HepG2 (cell line): Measurements from ENCODE around the gene PDILT. TPM values are rescaled to one million over a fixed set of nuclear protein-coding genes. Genes with fewer than 3 reads are reported as not detected.
A peak's percentile ranks its signal among the peaks of the same experiment; 100 is the strongest.

Experiments used
- ARID2 ChIP-seq: sonication (generic); formaldehyde crosslinking; IDR thresholded peaks from 2 replicates; pipeline ENCODE4 v1.8.1; 2022; ENCODE audit warnings: mild to moderate bottlenecking, missing genetic modification reagents, borderline replicate concordance
- DNMT3B ChIP-seq: conservative IDR thresholded peaks from 2 replicates; pipeline ENCODE4 v1.6.1; 2016; ENCODE audit warnings: missing biosample characterization, control low read depth
- DRAP1 ChIP-seq: IDR thresholded peaks from 2 replicates; pipeline ENCODE4 v1.6.1; 2016; ENCODE audit warnings: missing genetic modification reagents, missing compliant biosample characterization
- GZF1 ChIP-seq: sonication (generic); formaldehyde crosslinking; IDR thresholded peaks from 2 replicates; pipeline ENCODE4 v1.5.1; 2020; ENCODE audit warnings: mild to moderate bottlenecking, missing genetic modification reagents
- KDM5B ChIP-seq: sonication (generic); formaldehyde crosslinking; IDR thresholded peaks from 2 replicates; pipeline ENCODE4 v1.4.0; 2020; ENCODE audit warnings: missing genetic modification reagents, mild to moderate bottlenecking, borderline replicate concordance
- MAFF ChIP-seq: IDR thresholded peaks from 2 replicates; pipeline ENCODE4 v1.6.1; 2011; ENCODE audit warnings: low read depth, low read length, improper control_type of control experiment
- MZF1 ChIP-seq: sonication (generic); formaldehyde crosslinking; IDR thresholded peaks from 2 replicates; pipeline ENCODE4 v1.8.1; 2023; ENCODE audit warnings: mild to moderate bottlenecking, missing genetic modification reagents, borderline replicate concordance
- PAF1 ChIP-seq: IDR thresholded peaks from 2 replicates; pipeline ENCODE4 v1.6.1; 2016; ENCODE audit warnings: missing genetic modification reagents, missing compliant biosample characterization
- PHF21A ChIP-seq: sonication (generic); formaldehyde crosslinking; IDR thresholded peaks from 2 replicates; pipeline ENCODE4 v1.5.0; 2020; ENCODE audit warnings: mild to moderate bottlenecking, missing genetic modification reagents
- PPARG ChIP-seq: conservative IDR thresholded peaks from 2 replicates; pipeline ENCODE4 v1.6.1; 2016; ENCODE audit warnings: missing biosample characterization, missing genetic modification reagents
- SKI ChIP-seq: fragments of 450-650 bp; IDR thresholded peaks from one replicate; pipeline ENCODE4 v1.6.1; 2018; ENCODE audit warnings: mild to moderate bottlenecking; ENCODE audit not compliant: partially characterized antibody
- SOX6 ChIP-seq, 2 experiments: fragments of 450-650 bp in 1 of 2; sonication (generic) in 1 of 2; formaldehyde crosslinking in 1 of 2; IDR thresholded peaks; 2 replicates each; pipeline versions ENCODE4 v1.4.0 to v1.6.1; 2017 to 2020; ENCODE audit warnings: antibody characterized with exemption in 1 of 2, mild to moderate bottlenecking in 1 of 2, missing genetic modification reagents in 1 of 2
- TAF15 ChIP-seq: fragments of 200-400 bp; formaldehyde crosslinking; IDR thresholded peaks from one replicate; pipeline ENCODE4 v1.6.1; 2018; ENCODE audit warnings: mild to moderate bottlenecking, low read depth, low read length; ENCODE audit not compliant: poor library complexity, severe bottlenecking
- ZBTB42 ChIP-seq: sonication (generic); formaldehyde crosslinking; IDR thresholded peaks from 2 replicates; pipeline ENCODE4 v1.5.0; 2020; ENCODE audit warnings: mild to moderate bottlenecking, missing genetic modification reagents
- ZNF12 ChIP-seq: sonication (generic); formaldehyde crosslinking; IDR thresholded peaks from 2 replicates; pipeline ENCODE4 v1.5.0; 2020; ENCODE audit warnings: missing genetic modification reagents
- ZNF282 ChIP-seq: fragments of 450-650 bp; IDR thresholded peaks from 2 replicates; pipeline ENCODE4 v1.6.1; 2018; ENCODE audit not compliant: partially characterized antibody
- ZNF343 ChIP-seq: sonication (generic); formaldehyde crosslinking; IDR thresholded peaks from 2 replicates; pipeline ENCODE4 v1.4.0; 2020; ENCODE audit warnings: mild to moderate bottlenecking, missing genetic modification reagents
- ZNF383 ChIP-seq: sonication (generic); formaldehyde crosslinking; IDR thresholded peaks from 2 replicates; pipeline ENCODE4 v1.4.0; 2020; ENCODE audit warnings: missing genetic modification reagents, mild to moderate bottlenecking, borderline replicate concordance
- ZNF432 ChIP-seq: sonication (generic); formaldehyde crosslinking; IDR thresholded peaks from 2 replicates; pipeline ENCODE4 v1.5.0; 2020; ENCODE audit warnings: missing genetic modification reagents, mild to moderate bottlenecking, borderline replicate concordance
- ZNF451 ChIP-seq: sonication (generic); formaldehyde crosslinking; IDR thresholded peaks from 2 replicates; pipeline ENCODE4 v1.5.0; 2020; ENCODE audit warnings: mild to moderate bottlenecking, missing genetic modification reagents
- ZNF501 ChIP-seq: sonication (generic); formaldehyde crosslinking; IDR thresholded peaks from 2 replicates; pipeline ENCODE4 v1.5.1; 2020; ENCODE audit warnings: mild to moderate bottlenecking, moderate library complexity, missing genetic modification reagents
- ZNF691 ChIP-seq: sonication (generic); formaldehyde crosslinking; IDR thresholded peaks from 2 replicates; pipeline ENCODE4 v1.4.0; 2020; ENCODE audit warnings: missing genetic modification reagents, low read depth, mild to moderate bottlenecking, borderline replicate concordance
- ZNF724P ChIP-seq: sonication (generic); formaldehyde crosslinking; IDR thresholded peaks from 2 replicates; pipeline ENCODE4 v1.8.0; 2022; ENCODE audit warnings: missing genetic modification reagents, borderline replicate concordance
- polyA plus RNA-seq, 8 experiments: library from polyadenylated mRNA; depleted of rRNA in 3 of 8; stranded (reverse) in 7 of 8; unstranded in 1 of 8; fragments of >200 nt; fragmentation: Illumina TruSeq in 4 of 8; extraction: Trizol in 4 of 8; gene quantifications; 2 replicates each; pipeline versions ENCODE4 v1.2.1 to v1.2.3, GENCODE V29; 2011 to 2016; ENCODE audit warnings: low read depth in 4 of 8, missing spikeins in 1 of 8, mixed read lengths in 1 of 8; ENCODE audit not compliant: insufficient read depth in 1 of 8
- total RNA-seq, 5 experiments: library from RNA; depleted of rRNA; stranded (reverse); fragments of >200 nt; fragmentation: Illumina TruSeq; extraction: Trizol; gene quantifications; 2 replicates each; pipeline ENCODE4 v1.2.3, GENCODE V29; 2016; ENCODE audit warnings: low read depth in 1 of 5
- TF ChIP-seq, protein P1 (sequence below): sonication (generic); formaldehyde crosslinking; conservative IDR thresholded peaks from 2 replicates; pipeline ENCODE4 v1.4.0; 2020; ENCODE audit warnings: missing genetic modification reagents
- TF ChIP-seq, protein P2 (sequence below): sonication (generic); formaldehyde crosslinking; IDR thresholded peaks from 2 replicates; pipeline ENCODE4 v1.4.0; 2020; ENCODE audit warnings: mild to moderate bottlenecking, missing genetic modification reagents

The PDILT gene
- total and polyA plus RNA-seq, 2 of the 13 experiments (the other 11 are each of a cell fraction or from before 2014, with no cell fraction given), result not detected

- TF ChIP-seq ARID2 (CRISPR knock-in tag) (no peak), ZNF451 (no peak), DNMT3B (no peak), ZNF343 (CRISPR knock-in tag) (no peak), KDM5B (CRISPR knock-in tag) (no peak), ZNF724P (CRISPR knock-in tag) (peak; percentile 36; the same call in 1 of the 2 replicates), ZNF691 (CRISPR knock-in tag) (0 out of 2 replicates have a peak, but pooled peaks have one; percentile 35), ZNF12 (CRISPR knock-in tag) (no peak), DRAP1 (peak; percentile 77), SKI (peak; percentile 33), ZNF432 (CRISPR knock-in tag) (no peak), GZF1 (no peak), ZNF383 (no peak), ZNF501 (CRISPR knock-in tag) (peak; percentile 77; the same call in 1 of the 2 replicates), PAF1 (CRISPR knock-in tag) (no peak), SOX6 (IDR thresholded peaks at IDR 0.05) (no peak), SOX6 (CRISPR knock-in tag; IDR thresholded peaks at IDR 0.05) (peak; percentile 58), PPARG (CRISPR knock-in tag) (no peak), MZF1 (CRISPR knock-in tag) (no peak), ZNF282 (no peak), ZBTB42 (CRISPR knock-in tag) (0 out of 2 replicates have a peak, but pooled peaks have one; percentile 68), MAFF (no peak), PHF21A (peak; percentile 56), TAF15 (no peak)
- TF ChIP-seq, protein P1, sequence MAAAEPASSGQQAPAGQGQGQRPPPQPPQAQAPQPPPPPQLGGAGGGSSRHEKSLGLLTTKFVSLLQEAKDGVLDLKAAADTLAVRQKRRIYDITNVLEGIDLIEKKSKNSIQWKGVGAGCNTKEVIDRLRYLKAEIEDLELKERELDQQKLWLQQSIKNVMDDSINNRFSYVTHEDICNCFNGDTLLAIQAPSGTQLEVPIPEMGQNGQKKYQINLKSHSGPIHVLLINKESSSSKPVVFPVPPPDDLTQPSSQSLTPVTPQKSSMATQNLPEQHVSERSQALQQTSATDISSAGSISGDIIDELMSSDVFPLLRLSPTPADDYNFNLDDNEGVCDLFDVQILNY (CRISPR knock-in tag), result no peak
- TF ChIP-seq, protein P2, sequence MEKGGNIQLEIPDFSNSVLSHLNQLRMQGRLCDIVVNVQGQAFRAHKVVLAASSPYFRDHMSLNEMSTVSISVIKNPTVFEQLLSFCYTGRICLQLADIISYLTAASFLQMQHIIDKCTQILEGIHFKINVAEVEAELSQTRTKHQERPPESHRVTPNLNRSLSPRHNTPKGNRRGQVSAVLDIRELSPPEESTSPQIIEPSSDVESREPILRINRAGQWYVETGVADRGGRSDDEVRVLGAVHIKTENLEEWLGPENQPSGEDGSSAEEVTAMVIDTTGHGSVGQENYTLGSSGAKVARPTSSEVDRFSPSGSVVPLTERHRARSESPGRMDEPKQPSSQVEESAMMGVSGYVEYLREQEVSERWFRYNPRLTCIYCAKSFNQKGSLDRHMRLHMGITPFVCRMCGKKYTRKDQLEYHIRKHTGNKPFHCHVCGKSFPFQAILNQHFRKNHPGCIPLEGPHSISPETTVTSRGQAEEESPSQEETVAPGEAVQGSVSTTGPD, result no peak
These were observed 7.0 kb downstream of the PDILT start (continued) for GRCh38 chr16:20397468-20398074.
